WTC11 (cell line): Measurements from ENCODE around the gene C11orf52. TPM values are rescaled to one million over a fixed set of nuclear protein-coding genes. Genes with fewer than 3 reads are reported as not detected.

Source experiments
- ATAC-seq: fragments of 200-7000 bp; cut with Tn5 transposase; 2 replicates; pipeline ENCODE4 v1.10.0; 2021; ENCODE audit warnings: mild to moderate bottlenecking, moderate library complexity
- CTCF ChIA-PET: fragments of 300-600 bp; sonication (Branson Sonifier 250); formaldehyde crosslinking; loops from one replicate; lab custom pipeline; 2021; ENCODE audit warnings: antibody characterized with exemption; lab: Charles Lee
- POLR2A ChIA-PET: fragments of 350-600 bp; sonication (Branson Sonifier 250); formaldehyde crosslinking; loops from one replicate; lab custom pipeline; 2021; ENCODE audit warnings: antibody characterized with exemption; lab: Charles Lee
- DNase-seq: peaks from one replicate; pipeline ENCODE4 v3.0.0; 2021; ENCODE audit warnings: low spot score
- H3K27ac Mint-ChIP-seq: 2 replicates; pipeline ENCODE4 v1.8.0; 2021; ENCODE audit warnings: mixed read lengths
- H3K27me3 Mint-ChIP-seq: 2 replicates; pipeline ENCODE4 v1.8.0; 2021; ENCODE audit warnings: low read depth, mild to moderate bottlenecking, moderate library complexity, mixed read lengths
- H3K36me3 Mint-ChIP-seq: 2 replicates; pipeline ENCODE4 v1.8.0; 2021; ENCODE audit warnings: mixed read lengths
- H3K4me1 Mint-ChIP-seq: 2 replicates; pipeline ENCODE4 v1.8.0; 2022; ENCODE audit warnings: mixed read lengths
- H3K4me3 Mint-ChIP-seq: 2 replicates; pipeline ENCODE4 v1.8.0; 2021; ENCODE audit warnings: mild to moderate bottlenecking, moderate library complexity, mixed read lengths
- H3K9me3 Mint-ChIP-seq: 2 replicates; pipeline ENCODE4 v1.8.0; 2021; ENCODE audit warnings: mixed read lengths
- ESRRA ChIP-seq: sonication (generic); formaldehyde crosslinking; IDR thresholded peaks from 2 replicates; pipeline ENCODE4 v1.8.1; 2022; ENCODE audit warnings: mild to moderate bottlenecking, missing genetic modification reagents, borderline replicate concordance
- ETV6 ChIP-seq: sonication (generic); formaldehyde crosslinking; IDR thresholded peaks from 2 replicates; pipeline ENCODE4 v1.8.1; 2022; ENCODE audit warnings: mild to moderate bottlenecking, missing genetic modification reagents
- FOXK1 ChIP-seq: sonication (generic); formaldehyde crosslinking; IDR thresholded peaks from 2 replicates; pipeline ENCODE4 v1.8.0; 2022; ENCODE audit warnings: mild to moderate bottlenecking, moderate library complexity, missing genetic modification reagents
- FOXP1 ChIP-seq: sonication (generic); formaldehyde crosslinking; IDR thresholded peaks from 2 replicates; pipeline ENCODE4 v1.8.0; 2022; ENCODE audit warnings: missing genetic modification reagents, mild to moderate bottlenecking, moderate library complexity, borderline replicate concordance
- GRHL2 ChIP-seq: fragments of 250-450 bp; sonication (Bioruptor Pico); IDR thresholded peaks from 2 replicates; pipeline ENCODE4 v1.8.0; 2022; ENCODE audit warnings: mild to moderate bottlenecking, moderate library complexity; ENCODE audit not compliant: insufficient replicate concordance, severe bottlenecking
- GTF2I ChIP-seq: fragments of 250-450 bp; sonication (Bioruptor Pico); conservative IDR thresholded peaks from 2 replicates; pipeline ENCODE4 v1.4.0; 2021; ENCODE audit warnings: mild to moderate bottlenecking
- HMGA2 ChIP-seq: fragments of 250-450 bp; sonication (Bioruptor Pico); IDR thresholded peaks from 2 replicates; pipeline ENCODE4 v1.4.0; 2021; ENCODE audit warnings: mild to moderate bottlenecking, moderate library complexity
- JAZF1 ChIP-seq: fragments of 250-450 bp; sonication (Bioruptor Pico); IDR thresholded peaks from 2 replicates; pipeline ENCODE4 v1.9.0; 2021; ENCODE audit warnings: moderate library complexity, mild to moderate bottlenecking, inconsistent platforms
- KAT7 ChIP-seq: sonication (generic); formaldehyde crosslinking; IDR thresholded peaks from 2 replicates; pipeline ENCODE4 v1.8.1; 2023; ENCODE audit warnings: missing genetic modification reagents, mild to moderate bottlenecking, borderline replicate concordance
- MYBL2 ChIP-seq: sonication (generic); formaldehyde crosslinking; IDR thresholded peaks from 2 replicates; pipeline ENCODE4 v1.8.1; 2023; ENCODE audit warnings: mild to moderate bottlenecking, moderate library complexity, missing genetic modification reagents
- NR3C1 ChIP-seq: sonication (generic); formaldehyde crosslinking; conservative IDR thresholded peaks from 2 replicates; pipeline ENCODE4 v1.8.1; 2023; ENCODE audit warnings: low read depth, mild to moderate bottlenecking, missing genetic modification reagents
- PRRX2 ChIP-seq: fragments of 250-450 bp; sonication (Bioruptor Pico); IDR thresholded peaks from 2 replicates; pipeline ENCODE4 v1.8.0; 2021; ENCODE audit warnings: mild to moderate bottlenecking
- SMAD4 ChIP-seq: sonication (generic); formaldehyde crosslinking; IDR thresholded peaks from 2 replicates; pipeline ENCODE4 v1.8.0; 2022; ENCODE audit warnings: mild to moderate bottlenecking, missing genetic modification reagents
- TCF7 ChIP-seq: sonication (generic); formaldehyde crosslinking; IDR thresholded peaks from 2 replicates; pipeline ENCODE4 v1.8.0; 2022; ENCODE audit warnings: mild to moderate bottlenecking, low read depth, missing genetic modification reagents, moderate library complexity
- TP53 ChIP-seq: sonication (generic); formaldehyde crosslinking; IDR thresholded peaks from 2 replicates; pipeline ENCODE4 v1.8.1; 2023; ENCODE audit warnings: mild to moderate bottlenecking, missing genetic modification reagents
- ZNF263 ChIP-seq: sonication (generic); formaldehyde crosslinking; IDR thresholded peaks from 2 replicates; pipeline ENCODE4 v1.8.1; 2022; ENCODE audit warnings: low read depth, mild to moderate bottlenecking, moderate library complexity, missing genetic modification reagents
- ZNF317 ChIP-seq: sonication (generic); formaldehyde crosslinking; IDR thresholded peaks from 2 replicates; pipeline ENCODE4 v1.8.1; 2023; ENCODE audit warnings: low read depth, mild to moderate bottlenecking, moderate library complexity, missing genetic modification reagents, borderline replicate concordance
- ZNF396 ChIP-seq: fragments of 250-450 bp; sonication (Bioruptor Pico); IDR thresholded peaks from 2 replicates; pipeline ENCODE4 v1.8.0; 2021; ENCODE audit warnings: mild to moderate bottlenecking, moderate library complexity, borderline replicate concordance
- ZNF423 ChIP-seq: fragments of 250-450 bp; sonication (Bioruptor Pico); IDR thresholded peaks from 2 replicates; pipeline ENCODE4 v2.1.2; 2022; ENCODE audit warnings: mild to moderate bottlenecking, moderate library complexity
- total RNA-seq: library from RNA; stranded (reverse); gene quantifications from 3 replicates; pipeline ENCODE4 v1.2.3, GENCODE V29; 2021
- TF ChIP-seq, protein P1 (sequence below): fragments of 250-450 bp; sonication (Bioruptor Pico); IDR thresholded peaks from 2 replicates; pipeline ENCODE4 v1.9.0; 2021; ENCODE audit warnings: mild to moderate bottlenecking, borderline replicate concordance
- TF ChIP-seq, protein P2 (sequence below): sonication (generic); formaldehyde crosslinking; IDR thresholded peaks from 2 replicates; pipeline ENCODE4 v1.8.0; 2023; ENCODE audit warnings: mild to moderate bottlenecking, missing genetic modification reagents

Gene C11orf52
- total RNA-seq, 1 experiment from 2014 or later, result 2.1 TPM

DNA sequence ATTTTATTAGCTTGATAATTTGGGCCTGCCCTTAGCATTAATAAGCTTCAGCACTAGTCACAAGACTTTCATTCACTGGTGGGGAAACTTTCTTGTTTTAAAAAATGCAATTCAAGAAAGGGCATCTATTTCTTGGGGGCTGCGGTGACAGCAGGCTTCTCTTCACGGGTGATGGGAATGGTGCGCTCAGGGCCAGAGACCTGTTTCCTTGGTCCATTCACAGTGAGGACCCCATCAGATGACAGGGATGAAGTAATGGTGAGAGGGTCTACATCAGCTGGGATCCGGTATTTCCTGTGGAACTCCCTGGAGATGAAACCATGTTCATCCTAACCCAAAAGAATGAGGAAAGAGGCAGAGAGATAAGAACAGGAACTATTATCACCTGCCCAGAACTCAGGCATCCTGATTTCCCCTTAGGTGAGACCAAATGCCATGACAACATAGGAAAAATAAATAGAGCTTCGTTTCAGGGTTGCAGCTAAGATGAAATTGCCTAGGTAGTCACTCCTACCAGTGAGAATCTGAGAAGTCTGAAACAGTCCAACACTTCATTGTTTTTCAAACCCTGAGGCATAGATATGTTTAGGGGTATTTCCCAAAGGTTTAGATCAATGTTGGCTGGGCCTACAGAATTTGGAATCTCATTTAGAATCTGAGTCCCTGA, 9.9 kb upstream of the C11orf52 start (continued):
- no peak for TF ChIP-seq FOXP1 (CRISPR knock-in tag)

DNA sequence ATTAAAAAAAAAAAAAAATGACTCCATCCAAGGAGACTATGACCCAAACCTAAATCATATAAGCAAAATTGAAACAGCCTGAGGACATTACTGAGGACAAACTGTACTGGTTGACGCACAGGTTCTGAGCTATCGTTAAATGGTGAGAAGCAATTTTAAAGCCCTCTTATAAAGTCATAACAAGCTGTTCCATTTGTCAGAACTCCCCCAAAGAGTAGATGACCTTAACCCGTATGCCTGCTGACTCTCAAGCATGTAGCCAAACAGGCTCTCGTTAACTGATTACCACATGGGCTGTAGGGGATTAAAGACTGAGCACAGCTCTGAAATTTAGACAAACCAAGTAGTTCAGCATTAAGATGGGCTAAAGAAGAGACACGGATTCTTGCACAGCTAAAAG, 9.3 kb upstream of the C11orf52 start:
- no peak for TF ChIP-seq FOXK1 (CRISPR knock-in tag)
- no peak for TF ChIP-seq ESRRA (CRISPR knock-in tag)
- no peak for TF ChIP-seq ZNF396 (CRISPR knock-in tag)
- no peak for TF ChIP-seq SMAD4
- no peak for TF ChIP-seq ZNF423 (CRISPR knock-in tag)
- TF ChIP-seq GRHL2 (CRISPR knock-in tag), result no peak
- TF ChIP-seq TP53 (CRISPR knock-in tag), result no peak
- no peak for TF ChIP-seq HMGA2 (CRISPR knock-in tag)
- TF ChIP-seq, protein P1, sequence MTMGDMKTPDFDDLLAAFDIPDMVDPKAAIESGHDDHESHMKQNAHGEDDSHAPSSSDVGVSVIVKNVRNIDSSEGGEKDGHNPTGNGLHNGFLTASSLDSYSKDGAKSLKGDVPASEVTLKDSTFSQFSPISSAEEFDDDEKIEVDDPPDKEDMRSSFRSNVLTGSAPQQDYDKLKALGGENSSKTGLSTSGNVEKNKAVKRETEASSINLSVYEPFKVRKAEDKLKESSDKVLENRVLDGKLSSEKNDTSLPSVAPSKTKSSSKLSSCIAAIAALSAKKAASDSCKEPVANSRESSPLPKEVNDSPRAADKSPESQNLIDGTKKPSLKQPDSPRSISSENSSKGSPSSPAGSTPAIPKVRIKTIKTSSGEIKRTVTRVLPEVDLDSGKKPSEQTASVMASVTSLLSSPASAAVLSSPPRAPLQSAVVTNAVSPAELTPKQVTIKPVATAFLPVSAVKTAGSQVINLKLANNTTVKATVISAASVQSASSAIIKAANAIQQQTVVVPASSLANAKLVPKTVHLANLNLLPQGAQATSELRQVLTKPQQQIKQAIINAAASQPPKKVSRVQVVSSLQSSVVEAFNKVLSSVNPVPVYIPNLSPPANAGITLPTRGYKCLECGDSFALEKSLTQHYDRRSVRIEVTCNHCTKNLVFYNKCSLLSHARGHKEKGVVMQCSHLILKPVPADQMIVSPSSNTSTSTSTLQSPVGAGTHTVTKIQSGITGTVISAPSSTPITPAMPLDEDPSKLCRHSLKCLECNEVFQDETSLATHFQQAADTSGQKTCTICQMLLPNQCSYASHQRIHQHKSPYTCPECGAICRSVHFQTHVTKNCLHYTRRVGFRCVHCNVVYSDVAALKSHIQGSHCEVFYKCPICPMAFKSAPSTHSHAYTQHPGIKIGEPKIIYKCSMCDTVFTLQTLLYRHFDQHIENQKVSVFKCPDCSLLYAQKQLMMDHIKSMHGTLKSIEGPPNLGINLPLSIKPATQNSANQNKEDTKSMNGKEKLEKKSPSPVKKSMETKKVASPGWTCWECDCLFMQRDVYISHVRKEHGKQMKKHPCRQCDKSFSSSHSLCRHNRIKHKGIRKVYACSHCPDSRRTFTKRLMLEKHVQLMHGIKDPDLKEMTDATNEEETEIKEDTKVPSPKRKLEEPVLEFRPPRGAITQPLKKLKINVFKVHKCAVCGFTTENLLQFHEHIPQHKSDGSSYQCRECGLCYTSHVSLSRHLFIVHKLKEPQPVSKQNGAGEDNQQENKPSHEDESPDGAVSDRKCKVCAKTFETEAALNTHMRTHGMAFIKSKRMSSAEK, result no peak
- H3K27me3 Mint-ChIP-seq, result no peaks in the 10 kb centered on the region; the same call in 1 of the 2 replicates
- no peak overlapping the region for H3K27ac Mint-ChIP-seq
- ATAC-seq (no peak), DNase-seq (no peak)
- peaks cover 6% of the 10 kb centered on the region for H3K9me3 Mint-ChIP-seq
- H3K36me3 Mint-ChIP-seq, result no peaks in the 10 kb centered on the region
- POLR2A ChIA-PET, result no interaction called here
- H3K4me1 Mint-ChIP-seq, result peaks cover 34% of the 10 kb centered on the region
- no peak overlapping the region for H3K4me3 Mint-ChIP-seq
- CTCF ChIA-PET, result interaction anchor here (2.6 kb wide), 1 partner anchor 73 kb away, joined by 8 read pairs; no protein-coding TSS in a partner anchor

DNA sequence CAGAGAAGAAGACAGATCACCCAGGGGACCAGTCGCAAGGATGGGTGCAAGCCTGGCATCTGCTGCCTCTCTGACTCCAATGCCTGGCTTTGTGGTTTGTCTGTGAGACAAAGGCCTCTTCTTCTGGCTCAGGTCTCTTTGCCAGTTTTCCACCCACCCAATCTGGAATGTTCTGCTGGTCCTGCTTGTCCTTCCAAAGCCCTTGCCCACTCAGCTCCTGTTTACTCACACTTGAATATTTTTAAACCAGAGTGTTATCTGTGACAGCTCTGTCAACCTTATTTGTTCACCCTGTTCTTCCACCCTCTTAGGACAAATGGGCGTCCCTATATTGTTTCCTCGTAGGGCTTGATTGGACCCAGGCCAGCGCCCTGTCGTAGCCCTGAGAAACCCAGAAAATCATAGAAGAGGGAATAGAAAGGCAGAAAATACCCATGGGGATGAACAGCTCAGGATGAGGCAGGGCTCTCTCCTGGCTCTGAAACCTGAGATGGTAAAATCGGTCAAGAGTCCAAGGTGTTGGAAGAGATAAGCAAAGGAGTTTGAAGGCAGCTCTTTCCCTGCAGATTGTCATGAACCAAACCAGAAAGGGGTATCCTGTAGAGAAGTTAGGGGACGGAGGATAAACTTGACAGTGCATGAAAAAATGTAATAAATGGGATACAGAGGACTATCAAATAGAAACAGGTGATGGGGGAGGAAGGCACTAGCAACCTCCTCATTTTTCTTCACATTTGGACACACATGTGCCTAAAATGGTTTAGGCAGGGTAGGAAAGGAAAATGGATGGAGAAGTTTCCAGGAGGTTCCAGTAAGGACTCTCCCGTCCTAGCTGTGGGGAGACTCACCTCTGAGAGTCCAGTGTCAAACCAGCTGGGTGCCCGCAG, 7.8 kb upstream of the C11orf52 start:
- Mint-ChIP-seq H3K4me1 (peaks cover 37% of the 10 kb centered on the region), H3K27me3 (no peaks in the 10 kb centered on the region; the same call in 1 of the 2 replicates), H3K4me3 (no peak overlapping the region), H3K36me3 (no peaks in the 10 kb centered on the region), H3K9me3 (no peaks in the 10 kb centered on the region), H3K27ac (no peak overlapping the region)
- CTCF ChIA-PET, result interaction anchor here (1.2 to 2.6 kb wide), 2 partner anchors 16 to 71 kb away, joined by 6 to 8 read pairs; no protein-coding TSS in a partner anchor
- ATAC-seq, result no peak
- DNase-seq, result no peak
- POLR2A ChIA-PET, result interaction anchor here (0.6 to 1.3 kb wide), 4 partner anchors 16 to 72 kb away, joined by 3 to 7 read pairs (median 3); no protein-coding TSS in a partner anchor
- TF ChIP-seq TCF7 (no peak), PRRX2 (CRISPR knock-in tag) (no peak), MYBL2 (CRISPR knock-in tag) (no peak), JAZF1 (CRISPR knock-in tag) (no peak), ZNF317 (CRISPR knock-in tag) (no peak), GTF2I (CRISPR knock-in tag) (no peak), ZNF263 (CRISPR knock-in tag) (no peak), NR3C1 (CRISPR knock-in tag) (no peak), KAT7 (CRISPR knock-in tag) (no peak), ETV6 (CRISPR knock-in tag) (no peak)
- TF ChIP-seq, protein P1, result no peak
- TF ChIP-seq, protein P2, sequence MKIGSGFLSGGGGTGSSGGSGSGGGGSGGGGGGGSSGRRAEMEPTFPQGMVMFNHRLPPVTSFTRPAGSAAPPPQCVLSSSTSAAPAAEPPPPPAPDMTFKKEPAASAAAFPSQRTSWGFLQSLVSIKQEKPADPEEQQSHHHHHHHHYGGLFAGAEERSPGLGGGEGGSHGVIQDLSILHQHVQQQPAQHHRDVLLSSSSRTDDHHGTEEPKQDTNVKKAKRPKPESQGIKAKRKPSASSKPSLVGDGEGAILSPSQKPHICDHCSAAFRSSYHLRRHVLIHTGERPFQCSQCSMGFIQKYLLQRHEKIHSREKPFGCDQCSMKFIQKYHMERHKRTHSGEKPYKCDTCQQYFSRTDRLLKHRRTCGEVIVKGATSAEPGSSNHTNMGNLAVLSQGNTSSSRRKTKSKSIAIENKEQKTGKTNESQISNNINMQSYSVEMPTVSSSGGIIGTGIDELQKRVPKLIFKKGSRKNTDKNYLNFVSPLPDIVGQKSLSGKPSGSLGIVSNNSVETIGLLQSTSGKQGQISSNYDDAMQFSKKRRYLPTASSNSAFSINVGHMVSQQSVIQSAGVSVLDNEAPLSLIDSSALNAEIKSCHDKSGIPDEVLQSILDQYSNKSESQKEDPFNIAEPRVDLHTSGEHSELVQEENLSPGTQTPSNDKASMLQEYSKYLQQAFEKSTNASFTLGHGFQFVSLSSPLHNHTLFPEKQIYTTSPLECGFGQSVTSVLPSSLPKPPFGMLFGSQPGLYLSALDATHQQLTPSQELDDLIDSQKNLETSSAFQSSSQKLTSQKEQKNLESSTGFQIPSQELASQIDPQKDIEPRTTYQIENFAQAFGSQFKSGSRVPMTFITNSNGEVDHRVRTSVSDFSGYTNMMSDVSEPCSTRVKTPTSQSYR (CRISPR knock-in tag), result no peak
